ENCODE results near the gene RSPH1. TPM values are rescaled to one million over a fixed set of nuclear protein-coding genes. Genes with fewer than 3 reads are reported as not detected.

The RSPH1 gene
- total RNA-seq, 1 donor from 2014 or later, result not detected

- DNase-seq (ENCODE audit: low read depth in 2 of 2), result peak; percentile 16 to 57
Measured at GRCh38 chr21:42532466-42533181, 36.6 kb upstream of the RSPH1 start.

GRCh38 chr21:42531771-42532170 lies 35.7 kb upstream of the RSPH1 start:
- DNase-seq (ENCODE audit: low read depth in 2 of 2), result no peak

- DNase-seq (ENCODE audit: low read depth in 2 of 2), result no peak
Measured at GRCh38 chr21:42530167-42530518, 34.1 kb upstream of the RSPH1 start.

GRCh38 chr21:42527489-42528158 lies 31.6 kb upstream of the RSPH1 start:
- DNase-seq (ENCODE audit: low read depth in 2 of 2), result peak in 1 of 2 donors; percentile 40

GRCh38 chr21:42527127-42527488 lies 31.1 kb upstream of the RSPH1 start:
- no peak for DNase-seq (ENCODE audit: low read depth in 2 of 2)

GRCh38 chr21:42526379-42526727 lies 30.3 kb upstream of the RSPH1 start:
- peak in 1 of 2 donors; percentile 81 for DNase-seq (ENCODE audit: low read depth in 2 of 2)

- no peak for DNase-seq (ENCODE audit: low read depth in 2 of 2)
Measured at GRCh38 chr21:42525676-42526378, 29.8 kb upstream of the RSPH1 start.

GRCh38 chr21:42525029-42525581 lies 29.1 kb upstream of the RSPH1 start:
- no peak for DNase-seq (ENCODE audit: low read depth in 2 of 2)

GRCh38 chr21:42524341-42525028 lies 28.5 kb upstream of the RSPH1 start:
- no peak for DNase-seq (ENCODE audit: low read depth in 2 of 2)

- DNase-seq (ENCODE audit: low read depth in 2 of 2), result no peak
Measured at GRCh38 chr21:42523941-42524340, 27.9 kb upstream of the RSPH1 start.

GRCh38 chr21:42523211-42523610 lies 27.2 kb upstream of the RSPH1 start:
- no peak for DNase-seq (ENCODE audit: low read depth in 2 of 2)

GRCh38 chr21:42522771-42523170 lies 26.7 kb upstream of the RSPH1 start:
- DNase-seq (ENCODE audit: low read depth in 2 of 2), result no peak

- no peak for DNase-seq (ENCODE audit: low read depth in 2 of 2)
Measured at GRCh38 chr21:42522271-42522670, 26.2 kb upstream of the RSPH1 start.

GRCh38 chr21:42521805-42522204 lies 25.8 kb upstream of the RSPH1 start:
- no peak for DNase-seq (ENCODE audit: low read depth in 2 of 2)

GRCh38 chr21:42521384-42521783 lies 25.4 kb upstream of the RSPH1 start:
- no peak for DNase-seq (ENCODE audit: low read depth in 2 of 2)

- no peak for DNase-seq (ENCODE audit: low read depth in 2 of 2)
Measured at GRCh38 chr21:42520628-42521253, 24.7 kb upstream of the RSPH1 start.

- DNase-seq (ENCODE audit: low read depth in 2 of 2), result no peak
Measured at GRCh38 chr21:42518626-42519025, 22.6 kb upstream of the RSPH1 start.

GRCh38 chr21:42518215-42518614 lies 22.2 kb upstream of the RSPH1 start:
- DNase-seq (ENCODE audit: low read depth in 2 of 2), result peak in 1 of 2 donors; percentile 40

GRCh38 chr21:42515708-42516502 lies 19.9 kb upstream of the RSPH1 start:
- DNase-seq (ENCODE audit: low read depth in 2 of 2), result no peak

- no peak for DNase-seq (ENCODE audit: low read depth in 2 of 2)
Measured at GRCh38 chr21:42514883-42515228, 18.8 kb upstream of the RSPH1 start.
